H9 (cell line): ENCODE data around the gene ATP8B4. TPM values are rescaled to one million over a fixed set of nuclear protein-coding genes. Genes with fewer than 3 reads are reported as not detected.

Source experiments
- DNase-seq: peaks from one replicate; pipeline ENCODE4 v3.0.0-alpha.2; 2017
- H2AFZ ChIP-seq: one replicate; pipeline ENCODE4 v1.6.1; 2013; ENCODE audit warnings: mild to moderate bottlenecking, low read length, control low read depth, moderate library complexity
- H2AK5ac ChIP-seq: 2 replicates; pipeline ENCODE4 v1.6.1; 2013; ENCODE audit warnings: low read length, control low read depth, mixed read lengths; ENCODE audit not compliant: insufficient read length
- H2BK120ac ChIP-seq: one replicate; pipeline ENCODE4 v1.6.1; 2013; ENCODE audit warnings: low read depth, mild to moderate bottlenecking, low read length, control low read depth, inconsistent platforms; ENCODE audit not compliant: poor library complexity, severe bottlenecking
- H2BK12ac ChIP-seq: 2 replicates; pipeline ENCODE4 v1.6.1; 2013; ENCODE audit warnings: low read length, control low read depth, mixed read lengths, low read depth; ENCODE audit not compliant: insufficient read length
- H2BK15ac ChIP-seq: 2 replicates; pipeline ENCODE4 v1.6.1; 2013; ENCODE audit warnings: low read depth, low read length, control low read depth
- H2BK20ac ChIP-seq: one replicate; pipeline ENCODE4 v1.6.1; 2013; ENCODE audit warnings: low read depth, mild to moderate bottlenecking, low read length, control low read depth, inconsistent platforms; ENCODE audit not compliant: poor library complexity, severe bottlenecking
- H2BK5ac ChIP-seq: 2 replicates; pipeline ENCODE4 v1.6.1; 2013; ENCODE audit warnings: low read length, control low read depth, mixed read lengths; ENCODE audit not compliant: insufficient read length
- H3K14ac ChIP-seq: 2 replicates; pipeline ENCODE4 v1.6.1; 2013; ENCODE audit warnings: low read length, control low read depth; ENCODE audit not compliant: insufficient read depth
- H3K18ac ChIP-seq: 2 replicates; pipeline ENCODE4 v1.6.1; 2013; ENCODE audit warnings: low read depth, mild to moderate bottlenecking, mixed read lengths, low read length, control low read depth; ENCODE audit not compliant: insufficient read length
- H3K23ac ChIP-seq: 2 replicates; pipeline ENCODE4 v1.6.1; 2013; ENCODE audit warnings: low read length, control low read depth, mixed read lengths, low read depth; ENCODE audit not compliant: insufficient read length
- H3K23me2 ChIP-seq: 2 replicates; pipeline ENCODE4 v1.6.1; 2013; ENCODE audit warnings: low read depth, mild to moderate bottlenecking, mixed read lengths, low read length, control low read depth; ENCODE audit not compliant: insufficient read length, poor library complexity, severe bottlenecking
- H3K27ac ChIP-seq: 2 replicates; pipeline ENCODE4 v1.5.1; 2013; ENCODE audit warnings: low read length, control low read depth, mixed read lengths, low read depth; ENCODE audit not compliant: insufficient read length
- H3K27me3 ChIP-seq: 2 replicates; pipeline ENCODE4 v1.6.1; 2013; ENCODE audit warnings: low read length, control low read depth, inconsistent platforms; ENCODE audit not compliant: insufficient read depth
- H3K4ac ChIP-seq: 2 replicates; pipeline ENCODE4 v1.6.1; 2013; ENCODE audit warnings: low read depth, mild to moderate bottlenecking, control low read depth, inconsistent platforms, low read length, moderate library complexity
- H3K4me1 ChIP-seq: 2 replicates; pipeline ENCODE4 v1.6.1; 2013; ENCODE audit warnings: low read length, control low read depth, inconsistent platforms; ENCODE audit not compliant: insufficient read depth
- H3K4me2 ChIP-seq: 2 replicates; pipeline ENCODE4 v1.6.1; 2013; ENCODE audit warnings: low read length, control low read depth, mixed read lengths; ENCODE audit not compliant: insufficient read length, insufficient read depth
- H3K56ac ChIP-seq: 2 replicates; pipeline ENCODE4 v1.6.1; 2013; ENCODE audit warnings: low read depth, mild to moderate bottlenecking, mixed read lengths, low read length, control low read depth; ENCODE audit not compliant: insufficient read length
- H3K79me1 ChIP-seq: 2 replicates; pipeline ENCODE4 v1.6.1; 2013; ENCODE audit warnings: low read depth, mild to moderate bottlenecking, moderate library complexity, low read length, control low read depth, inconsistent platforms; ENCODE audit not compliant: insufficient read depth, poor library complexity, severe bottlenecking
- H3K79me2 ChIP-seq: 2 replicates; pipeline ENCODE4 v1.6.1; 2013; ENCODE audit warnings: low read length, control low read depth, inconsistent platforms; ENCODE audit not compliant: insufficient read depth
- H3K9ac ChIP-seq: 2 replicates; pipeline ENCODE4 v1.6.1; 2013; ENCODE audit warnings: low read length, control low read depth, mixed read lengths; ENCODE audit not compliant: insufficient read length; ENCODE audit errors: extremely low read depth
- H3K9me3 ChIP-seq: one replicate; pipeline ENCODE4 v1.6.1; 2013; ENCODE audit warnings: low read depth, low read length, inconsistent platforms; ENCODE audit not compliant: control insufficient read depth
- H3T11ph ChIP-seq: one replicate; pipeline ENCODE4 v1.6.1; 2013; ENCODE audit warnings: mild to moderate bottlenecking, low read length, control low read depth, inconsistent platforms
- H4K20me1 ChIP-seq: one replicate; pipeline ENCODE4 v1.6.1; 2013; ENCODE audit not compliant: control insufficient read depth, insufficient read length, insufficient read depth
- H4K5ac ChIP-seq: 2 replicates; pipeline ENCODE4 v1.6.1; 2013; ENCODE audit warnings: low read depth, mild to moderate bottlenecking, mixed read lengths, low read length, control low read depth; ENCODE audit not compliant: insufficient read length
- H4K8ac ChIP-seq: replicated peaks from 2 replicates; pipeline ENCODE4 v1.6.1; 2013; ENCODE audit warnings: low read length, control low read depth, mixed read lengths, low read depth; ENCODE audit not compliant: insufficient read length
- H4K91ac ChIP-seq: 2 replicates; pipeline ENCODE4 v1.6.1; 2013; ENCODE audit warnings: low read depth, mild to moderate bottlenecking, moderate library complexity, mixed read lengths, low read length, control low read depth; ENCODE audit not compliant: insufficient read length
- H3K27ac Mint-ChIP-seq, 3 experiments: 2 replicates in 2 of 3; 3 replicates in 1 of 3; pipeline ENCODE4 v1.8.0; 2020 to 2021; ENCODE audit warnings: mixed read lengths in 3 of 3, mild to moderate bottlenecking in 1 of 3, moderate library complexity in 1 of 3
- H3K27me3 Mint-ChIP-seq: 2 replicates; pipeline ENCODE4 v1.8.0; 2021; ENCODE audit warnings: low read depth, mild to moderate bottlenecking, moderate library complexity, mixed read lengths
- H3K36me3 Mint-ChIP-seq, 3 experiments: 2 replicates in 2 of 3; 3 replicates in 1 of 3; pipeline ENCODE4 v1.8.0; 2020 to 2021; ENCODE audit warnings: low read depth in 3 of 3, mixed read lengths in 3 of 3; ENCODE audit not compliant: insufficient read depth in 1 of 3
- H3K4me1 Mint-ChIP-seq, 2 experiments: 2 replicates each; pipeline ENCODE4 v1.8.0; 2020; ENCODE audit warnings: mixed read lengths in 2 of 2
- H3K4me3 Mint-ChIP-seq, 2 experiments: 2 replicates in 1 of 2; 3 replicates in 1 of 2; pipeline ENCODE4 v1.8.0; 2020 to 2021; ENCODE audit warnings: mild to moderate bottlenecking in 2 of 2, mixed read lengths in 2 of 2, moderate library complexity in 1 of 2
- H3K9me3 Mint-ChIP-seq, 2 experiments: 2 replicates in 1 of 2; 3 replicates in 1 of 2; pipeline ENCODE4 v1.8.0; 2020; ENCODE audit warnings: mild to moderate bottlenecking in 2 of 2, mixed read lengths in 2 of 2, moderate library complexity in 1 of 2
- CTCF ChIP-seq: fragments of 200-600 bp; sonication (generic); conservative IDR thresholded peaks from 3 replicates; pipeline ENCODE4 v1.8.0; 2021; ENCODE audit warnings: antibody characterized with exemption, mild to moderate bottlenecking
- WGBS: extraction: QIAGEN DNeasy Blood & Tissue Kit; methylation state at CpG from one replicate; pipeline ENCODE4 v1.1.7; 2013; ENCODE audit warnings: missing lambda C conversion rate, low lambda C conversion rate, mixed read lengths; ENCODE audit not compliant: insufficient read length; ENCODE audit errors: extremely low coverage; 5-methylcytosine and 5-hydroxymethylcytosine counted together
- total RNA-seq: library from RNA; stranded (reverse); gene quantifications from 2 replicates; pipeline ENCODE4 v1.2.1, GENCODE V29; 2021

The ATP8B4 gene
- total RNA-seq, 1 experiment from 2014 or later: 0.52 TPM

GRCh38 chr15:50084932-50085331 is 34.1 kb downstream of the ATP8B4 start:
- no peaks in the 10 kb centered on the region for H3K27me3 Mint-ChIP-seq
- no peak overlapping the region for H4K8ac ChIP-seq
- no peak overlapping the region for H4K91ac ChIP-seq
- no peak overlapping the region for H2BK20ac ChIP-seq
- no peaks in the 10 kb centered on the region for H3K79me1 ChIP-seq
- H3K23ac ChIP-seq: no peak overlapping the region
- H3K4me2 ChIP-seq: no peak overlapping the region
- H3K14ac ChIP-seq: no peak overlapping the region
- H3K27ac Mint-ChIP-seq: no peak overlapping the region
- no peak for TF ChIP-seq CTCF
- H3K27ac ChIP-seq: no peak overlapping the region
- no peaks in the 10 kb centered on the region for H4K20me1 ChIP-seq
- H2BK12ac ChIP-seq: no peak overlapping the region
- no peak overlapping the region for H3K9ac ChIP-seq
- H3K4me1 ChIP-seq: no peaks in the 10 kb centered on the region
- no peak overlapping the region for H3K4ac ChIP-seq
- no peak overlapping the region for H2BK120ac ChIP-seq
- no peaks in the 10 kb centered on the region for H3K4me1 Mint-ChIP-seq
- H3K9me3 ChIP-seq: no peaks in the 10 kb centered on the region
- no peak overlapping the region for H3K4me3 Mint-ChIP-seq
- H3K23me2 ChIP-seq: no peaks in the 10 kb centered on the region
- H3K56ac ChIP-seq: no peak overlapping the region
- H2AK5ac ChIP-seq: no peak overlapping the region
- H2BK15ac ChIP-seq: no peak overlapping the region
- no peak overlapping the region for H3K18ac ChIP-seq
- no peak overlapping the region for H2BK5ac ChIP-seq
- no peak overlapping the region for H4K5ac ChIP-seq
- H3K36me3 Mint-ChIP-seq: no peaks in the 10 kb centered on the region
- H3K79me2 ChIP-seq: no peaks in the 10 kb centered on the region
- no CpG with 5 or more reads among the region's 2 CpGs for WGBS
- DNase-seq: no peak
- H3K9me3 Mint-ChIP-seq: no peaks in the 10 kb centered on the region
- H2AFZ ChIP-seq: no peak overlapping the region
- H3T11ph ChIP-seq: no peak overlapping the region
- H3K27me3 ChIP-seq: no peaks in the 10 kb centered on the region
